IPS DF 4.7 (cell line): ENCODE data around the gene DYNC2H1.
A peak's percentile ranks its signal among the peaks of the same experiment; 100 is the strongest.

Experiments
- DNase-seq: peaks from one replicate; pipeline ENCODE4 v3.0.0-alpha.2; 2013; ENCODE audit warnings: low spot score; ENCODE audit errors: extremely low read depth

The DYNC2H1 gene, protein sequence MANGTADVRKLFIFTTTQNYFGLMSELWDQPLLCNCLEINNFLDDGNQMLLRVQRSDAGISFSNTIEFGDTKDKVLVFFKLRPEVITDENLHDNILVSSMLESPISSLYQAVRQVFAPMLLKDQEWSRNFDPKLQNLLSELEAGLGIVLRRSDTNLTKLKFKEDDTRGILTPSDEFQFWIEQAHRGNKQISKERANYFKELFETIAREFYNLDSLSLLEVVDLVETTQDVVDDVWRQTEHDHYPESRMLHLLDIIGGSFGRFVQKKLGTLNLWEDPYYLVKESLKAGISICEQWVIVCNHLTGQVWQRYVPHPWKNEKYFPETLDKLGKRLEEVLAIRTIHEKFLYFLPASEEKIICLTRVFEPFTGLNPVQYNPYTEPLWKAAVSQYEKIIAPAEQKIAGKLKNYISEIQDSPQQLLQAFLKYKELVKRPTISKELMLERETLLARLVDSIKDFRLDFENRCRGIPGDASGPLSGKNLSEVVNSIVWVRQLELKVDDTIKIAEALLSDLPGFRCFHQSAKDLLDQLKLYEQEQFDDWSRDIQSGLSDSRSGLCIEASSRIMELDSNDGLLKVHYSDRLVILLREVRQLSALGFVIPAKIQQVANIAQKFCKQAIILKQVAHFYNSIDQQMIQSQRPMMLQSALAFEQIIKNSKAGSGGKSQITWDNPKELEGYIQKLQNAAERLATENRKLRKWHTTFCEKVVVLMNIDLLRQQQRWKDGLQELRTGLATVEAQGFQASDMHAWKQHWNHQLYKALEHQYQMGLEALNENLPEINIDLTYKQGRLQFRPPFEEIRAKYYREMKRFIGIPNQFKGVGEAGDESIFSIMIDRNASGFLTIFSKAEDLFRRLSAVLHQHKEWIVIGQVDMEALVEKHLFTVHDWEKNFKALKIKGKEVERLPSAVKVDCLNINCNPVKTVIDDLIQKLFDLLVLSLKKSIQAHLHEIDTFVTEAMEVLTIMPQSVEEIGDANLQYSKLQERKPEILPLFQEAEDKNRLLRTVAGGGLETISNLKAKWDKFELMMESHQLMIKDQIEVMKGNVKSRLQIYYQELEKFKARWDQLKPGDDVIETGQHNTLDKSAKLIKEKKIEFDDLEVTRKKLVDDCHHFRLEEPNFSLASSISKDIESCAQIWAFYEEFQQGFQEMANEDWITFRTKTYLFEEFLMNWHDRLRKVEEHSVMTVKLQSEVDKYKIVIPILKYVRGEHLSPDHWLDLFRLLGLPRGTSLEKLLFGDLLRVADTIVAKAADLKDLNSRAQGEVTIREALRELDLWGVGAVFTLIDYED (N-terminal part only)

GRCh38 chr11:103108933-103109817 is at the start of gene DYNC2H1:
Gene DYNC2H1, plus strand, starts transcription at chr11:103109426. Its CDS starts 149 bp downstream, at chr11:103109575.
- DNase-seq, result peak; percentile 82

DNA sequence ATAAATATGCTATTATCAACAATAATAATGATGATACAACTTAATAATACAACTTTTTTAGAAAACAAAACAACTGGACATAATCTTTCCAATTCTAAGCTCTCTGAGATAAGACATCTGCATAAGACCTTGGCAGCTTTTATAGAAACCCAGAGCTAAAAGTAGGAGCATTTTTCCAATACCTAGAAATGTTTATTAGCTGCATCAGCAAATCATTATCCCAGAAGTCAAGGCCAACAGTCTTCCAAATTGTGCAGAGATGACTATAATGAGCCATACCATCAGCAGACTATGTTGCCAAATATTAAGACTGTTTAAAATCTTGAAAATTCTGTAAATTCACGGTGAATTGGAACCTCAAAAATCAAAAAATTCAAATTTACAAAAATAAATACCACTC is 47.6 kb upstream of the DYNC2H1 start:
- DNase-seq, result no peak

DNA sequence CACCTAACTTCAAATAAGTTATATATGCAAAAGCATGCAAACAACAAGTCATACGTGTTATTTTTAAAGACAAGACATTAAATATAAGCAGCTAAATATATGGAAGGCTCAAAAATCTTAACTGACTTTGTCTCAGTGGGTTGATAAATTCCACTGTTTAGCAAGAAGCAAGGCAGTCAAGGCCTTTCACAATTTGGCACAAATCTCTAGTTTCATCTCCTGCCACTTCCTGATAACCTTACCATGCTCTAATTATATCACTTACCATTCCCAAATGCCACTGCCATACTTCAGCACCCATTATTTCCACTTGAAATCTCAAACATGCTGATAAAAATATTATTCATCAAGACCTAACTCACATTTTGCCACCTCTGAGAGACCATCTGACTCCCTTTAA is 42.1 kb upstream of the DYNC2H1 start:
- DNase-seq, result no peak

DNA sequence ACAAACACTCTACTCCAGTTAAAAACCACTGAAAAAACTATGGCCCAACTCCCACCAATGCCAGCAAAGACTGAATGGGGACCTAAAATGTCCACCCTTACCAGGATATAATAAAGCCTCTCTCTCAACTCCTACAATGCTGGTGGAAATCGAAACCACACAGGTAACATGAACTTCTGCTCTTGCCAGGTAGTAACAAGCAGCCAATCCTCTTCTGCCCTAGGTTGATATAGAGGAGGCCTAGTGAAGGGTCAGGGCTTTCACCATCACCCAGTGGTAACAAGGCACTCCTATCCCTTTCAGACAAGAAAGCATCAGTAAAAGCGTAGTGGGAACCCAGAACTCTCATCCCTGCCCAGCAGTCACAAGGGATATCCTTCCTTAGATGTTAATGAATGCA is 39.9 kb upstream of the DYNC2H1 start:
- no peak for DNase-seq

GRCh38 chr11:103070142-103070541 is 39.1 kb upstream of the DYNC2H1 start:
- no peak for DNase-seq

- DNase-seq, result no peak
Observed at GRCh38 chr11:103071008-103071407, 38.2 kb upstream of the DYNC2H1 start.

GRCh38 chr11:103076361-103076760 is 32.9 kb upstream of the DYNC2H1 start:
- DNase-seq, result no peak

- DNase-seq, result no peak
Observed at GRCh38 chr11:103077554-103077953, 31.7 kb upstream of the DYNC2H1 start.

DNA sequence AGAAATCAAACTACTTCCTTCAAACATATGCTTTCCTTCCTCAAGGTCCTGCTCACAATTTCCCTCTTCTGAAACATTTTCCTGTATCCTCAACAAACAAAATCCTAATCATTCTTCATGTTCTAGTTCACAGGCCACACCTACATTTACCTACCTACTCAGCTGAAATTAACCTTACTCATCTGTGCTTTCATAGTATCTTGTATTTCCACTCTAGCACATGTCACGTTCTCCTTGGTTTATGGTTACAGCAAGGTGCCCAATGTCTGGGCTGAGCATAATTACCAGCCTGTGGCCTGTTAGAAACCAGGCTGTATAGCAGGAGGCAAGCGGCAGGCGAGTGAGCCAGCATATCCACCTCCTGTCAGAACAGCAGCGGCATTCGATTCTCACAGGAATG is 30.5 kb upstream of the DYNC2H1 start:
- DNase-seq, result no peak

GRCh38 chr11:103079833-103080232 is 29.4 kb upstream of the DYNC2H1 start:
- DNase-seq, result no peak

DNA sequence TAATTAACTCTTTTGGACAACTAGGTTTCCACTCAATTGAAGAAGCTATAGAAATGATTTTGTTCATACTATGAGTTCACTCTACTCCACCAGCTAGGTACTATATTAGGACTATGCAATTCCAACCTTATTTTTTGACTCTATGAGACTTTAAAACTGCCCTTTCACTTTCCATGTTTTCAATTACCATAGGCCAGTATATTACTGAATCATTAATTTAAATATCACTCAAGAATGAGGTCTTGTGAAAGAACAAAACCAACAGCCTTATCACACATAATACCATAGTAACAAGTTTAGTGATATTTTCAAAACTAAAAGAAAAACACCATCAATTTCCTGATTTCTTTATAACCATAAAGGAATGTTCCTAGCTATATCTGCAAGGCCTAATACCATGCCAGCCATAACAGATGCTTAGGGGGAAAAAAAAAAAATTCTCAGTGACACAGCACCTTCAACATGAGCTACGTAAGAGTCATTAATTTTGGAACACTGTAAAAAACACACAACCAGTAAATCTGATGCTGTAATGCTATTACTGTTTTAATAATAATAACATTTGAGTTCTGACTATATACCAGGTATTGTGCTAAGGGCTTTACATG is 23.4 kb upstream of the DYNC2H1 start:
- DNase-seq, result no peak

GRCh38 chr11:103086461-103086860 is 22.8 kb upstream of the DYNC2H1 start:
- DNase-seq, result no peak

GRCh38 chr11:103091064-103091800 is 18.0 kb upstream of the DYNC2H1 start:
- DNase-seq, result no peak

DNA sequence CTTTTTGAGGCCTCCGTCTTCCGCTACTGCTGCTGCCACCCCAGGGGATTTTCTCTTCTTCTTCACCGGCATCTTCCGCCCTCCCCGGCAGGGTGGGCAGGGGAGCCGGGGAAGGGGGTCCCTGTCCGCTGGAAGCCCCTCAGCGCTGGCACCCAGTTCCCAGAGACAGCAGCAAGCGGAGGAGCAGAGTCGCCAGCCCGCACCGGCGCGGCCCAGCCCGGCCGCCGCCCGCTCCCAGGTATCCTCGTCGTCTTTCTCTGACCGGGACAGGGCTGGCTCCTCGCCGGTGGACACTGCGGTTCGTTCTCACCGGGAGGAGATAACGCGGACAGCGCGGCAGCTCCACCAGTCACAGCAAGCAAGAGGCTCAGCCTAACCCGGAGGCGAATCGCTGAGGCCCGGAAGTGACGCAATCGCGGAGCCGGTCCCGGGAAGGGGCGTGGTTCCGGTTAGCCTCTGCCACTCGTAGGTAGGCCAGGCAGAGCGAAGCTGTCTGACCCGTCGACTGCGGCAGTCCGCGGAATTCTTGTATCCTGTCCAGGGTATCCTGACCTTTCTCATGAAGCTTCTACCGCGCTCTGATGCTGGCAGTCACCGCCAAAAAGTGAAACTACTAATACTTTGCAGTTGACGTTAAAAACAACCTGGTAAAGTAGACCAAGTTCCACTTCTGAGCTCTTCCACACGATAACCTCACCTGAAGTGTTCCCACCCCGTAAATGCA is 17.3 kb upstream of the DYNC2H1 start, which contains the start of gene DCUN1D5:
DCUN1D5 (minus strand) TSS at position 360 of the 724 bp plus-strand sequence; CDS start at position 72, 288 bp downstream.
- DNase-seq, result peak; percentile 89

DNA sequence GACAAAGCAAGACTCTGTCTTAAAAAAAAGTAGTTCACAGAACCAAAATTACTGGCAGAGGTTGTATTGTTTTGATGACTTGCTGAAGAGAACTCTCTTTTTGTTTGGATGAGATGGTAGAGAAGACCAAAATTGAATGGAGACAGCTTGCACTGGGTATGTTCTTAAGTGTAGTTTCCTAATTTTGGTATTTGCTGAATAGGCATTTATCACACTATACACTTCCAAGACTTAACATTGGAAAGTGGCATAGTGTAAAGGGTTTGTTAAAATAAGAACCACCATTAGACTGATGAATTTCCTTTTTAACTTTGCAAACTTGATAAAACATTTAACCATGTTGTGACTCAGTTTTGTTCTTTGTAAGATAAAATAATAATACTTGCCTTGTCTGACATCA is 11.9 kb upstream of the DYNC2H1 start:
- DNase-seq, result no peak

GRCh38 chr11:103109818-103110388 is 677 bp downstream of the DYNC2H1 start:
- DNase-seq, result no peak

- no peak for DNase-seq
Observed at GRCh38 chr11:103110391-103110790, 1.2 kb downstream of the DYNC2H1 start.

- no peak for DNase-seq
Observed at GRCh38 chr11:103111400-103111799, 2.2 kb downstream of the DYNC2H1 start.
